ENCODE results near the gene LAMC1.

Gene LAMC1

DNA sequence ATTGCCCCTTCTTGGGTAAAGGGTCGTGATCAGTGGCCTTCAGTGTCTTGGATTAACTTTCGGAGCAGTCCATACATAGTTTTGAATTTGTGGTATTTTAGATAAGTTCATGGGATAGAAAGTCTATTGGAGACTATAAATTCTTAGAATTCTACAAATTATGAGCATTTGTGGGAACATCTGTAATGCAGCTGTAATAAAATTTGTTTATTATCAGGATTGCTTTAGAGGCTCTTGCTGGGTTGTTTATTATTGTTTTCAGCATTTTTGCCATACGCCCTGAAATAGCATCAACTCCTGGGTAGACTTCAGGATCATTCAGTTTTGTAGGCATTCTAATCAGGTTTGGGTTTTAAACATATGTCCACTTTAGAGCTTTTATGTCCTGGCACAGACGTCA lies 16.1 kb downstream of the LAMC1 start:
- TF ChIP-seq, protein P1, sequence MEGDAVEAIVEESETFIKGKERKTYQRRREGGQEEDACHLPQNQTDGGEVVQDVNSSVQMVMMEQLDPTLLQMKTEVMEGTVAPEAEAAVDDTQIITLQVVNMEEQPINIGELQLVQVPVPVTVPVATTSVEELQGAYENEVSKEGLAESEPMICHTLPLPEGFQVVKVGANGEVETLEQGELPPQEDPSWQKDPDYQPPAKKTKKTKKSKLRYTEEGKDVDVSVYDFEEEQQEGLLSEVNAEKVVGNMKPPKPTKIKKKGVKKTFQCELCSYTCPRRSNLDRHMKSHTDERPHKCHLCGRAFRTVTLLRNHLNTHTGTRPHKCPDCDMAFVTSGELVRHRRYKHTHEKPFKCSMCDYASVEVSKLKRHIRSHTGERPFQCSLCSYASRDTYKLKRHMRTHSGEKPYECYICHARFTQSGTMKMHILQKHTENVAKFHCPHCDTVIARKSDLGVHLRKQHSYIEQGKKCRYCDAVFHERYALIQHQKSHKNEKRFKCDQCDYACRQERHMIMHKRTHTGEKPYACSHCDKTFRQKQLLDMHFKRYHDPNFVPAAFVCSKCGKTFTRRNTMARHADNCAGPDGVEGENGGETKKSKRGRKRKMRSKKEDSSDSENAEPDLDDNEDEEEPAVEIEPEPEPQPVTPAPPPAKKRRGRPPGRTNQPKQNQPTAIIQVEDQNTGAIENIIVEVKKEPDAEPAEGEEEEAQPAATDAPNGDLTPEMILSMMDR (IDR thresholded peaks at IDR 0.05; ENCODE audit: insufficient read depth, low read depth, low read length, missing control alignments) = no peak
- H3K4me3 ChIP-seq (ENCODE audit: low read length) = no peak overlapping the region
- no peak for DNase-seq (ENCODE audit: low read depth)

DNA sequence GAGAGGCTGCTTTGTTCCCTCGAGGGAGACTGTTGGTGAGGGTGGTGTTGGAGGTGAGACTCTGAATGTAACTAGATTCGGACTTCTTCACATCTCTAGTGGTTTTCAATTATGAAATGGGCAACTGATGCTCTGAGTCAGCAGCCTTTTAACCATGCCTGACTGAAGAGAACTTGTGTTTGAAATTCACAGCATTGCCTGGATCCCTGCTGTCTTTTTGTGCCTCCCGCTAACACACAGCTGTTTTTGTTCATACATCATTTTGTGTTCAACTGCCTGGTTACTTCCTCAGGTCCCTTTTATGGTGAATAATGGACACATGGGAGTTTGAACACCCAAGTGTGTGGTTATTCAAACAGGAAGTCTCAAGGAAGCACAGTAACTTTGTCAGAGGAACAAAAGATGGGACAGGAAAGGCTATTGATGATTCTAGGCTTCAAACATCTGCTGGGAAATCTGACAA lies 16.8 kb downstream of the LAMC1 start:
- DNase-seq (ENCODE audit: low read depth) = peak; percentile 39
- no peak overlapping the region for H3K4me3 ChIP-seq (ENCODE audit: low read length)
- TF ChIP-seq, protein P1 (IDR thresholded peaks at IDR 0.05; ENCODE audit: insufficient read depth, low read depth, low read length, missing control alignments) = no peak

DNA sequence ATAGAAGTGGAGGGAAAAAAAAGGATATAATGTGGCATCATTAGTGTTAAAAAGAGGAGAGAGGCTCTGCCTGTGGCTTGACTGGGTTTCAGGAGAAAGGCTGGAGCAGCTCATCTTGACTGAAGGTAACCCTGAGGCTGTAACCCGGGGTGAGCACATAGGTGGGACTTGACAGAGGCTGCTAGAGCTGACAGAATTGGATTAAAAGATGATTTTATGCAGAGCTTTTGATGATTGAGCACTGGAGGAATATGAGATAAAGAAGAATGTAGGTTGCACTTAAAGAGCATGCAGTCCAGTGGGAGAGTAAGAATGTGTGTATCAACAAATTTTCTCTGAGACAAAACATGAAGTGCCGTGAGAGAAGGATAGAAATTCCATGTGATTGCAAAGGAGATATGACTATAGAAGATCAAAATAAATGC lies 17.3 kb downstream of the LAMC1 start:
- DNase-seq (ENCODE audit: low read depth) = no peak
- TF ChIP-seq, protein P1 (IDR thresholded peaks at IDR 0.05; ENCODE audit: insufficient read depth, low read depth, low read length, missing control alignments) = no peak
- no peak overlapping the region for H3K4me3 ChIP-seq (ENCODE audit: low read length)

DNA sequence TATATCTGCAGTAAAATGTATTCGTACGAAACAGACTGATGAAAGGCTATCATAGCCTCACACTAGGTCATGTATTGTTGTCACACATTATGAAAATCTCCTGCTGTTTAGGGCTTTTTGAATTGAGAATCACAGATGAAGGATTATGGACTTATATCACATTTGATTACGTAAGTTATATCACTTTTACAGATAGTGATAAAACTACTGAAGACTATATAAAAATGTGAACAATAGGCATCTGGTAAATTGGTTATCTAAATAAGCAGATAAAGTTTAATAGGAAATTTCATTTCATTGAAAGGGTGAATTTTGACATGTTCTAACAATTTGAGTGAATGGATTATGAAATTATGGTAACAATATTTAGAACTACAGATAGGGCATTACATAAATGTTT lies 20.0 kb downstream of the LAMC1 start:
- TF ChIP-seq, protein P1 (IDR thresholded peaks at IDR 0.05; ENCODE audit: insufficient read depth, low read depth, low read length, missing control alignments) = no peak
- no peak overlapping the region for H3K4me3 ChIP-seq (ENCODE audit: low read length)
- no peak for DNase-seq (ENCODE audit: low read depth)

DNA sequence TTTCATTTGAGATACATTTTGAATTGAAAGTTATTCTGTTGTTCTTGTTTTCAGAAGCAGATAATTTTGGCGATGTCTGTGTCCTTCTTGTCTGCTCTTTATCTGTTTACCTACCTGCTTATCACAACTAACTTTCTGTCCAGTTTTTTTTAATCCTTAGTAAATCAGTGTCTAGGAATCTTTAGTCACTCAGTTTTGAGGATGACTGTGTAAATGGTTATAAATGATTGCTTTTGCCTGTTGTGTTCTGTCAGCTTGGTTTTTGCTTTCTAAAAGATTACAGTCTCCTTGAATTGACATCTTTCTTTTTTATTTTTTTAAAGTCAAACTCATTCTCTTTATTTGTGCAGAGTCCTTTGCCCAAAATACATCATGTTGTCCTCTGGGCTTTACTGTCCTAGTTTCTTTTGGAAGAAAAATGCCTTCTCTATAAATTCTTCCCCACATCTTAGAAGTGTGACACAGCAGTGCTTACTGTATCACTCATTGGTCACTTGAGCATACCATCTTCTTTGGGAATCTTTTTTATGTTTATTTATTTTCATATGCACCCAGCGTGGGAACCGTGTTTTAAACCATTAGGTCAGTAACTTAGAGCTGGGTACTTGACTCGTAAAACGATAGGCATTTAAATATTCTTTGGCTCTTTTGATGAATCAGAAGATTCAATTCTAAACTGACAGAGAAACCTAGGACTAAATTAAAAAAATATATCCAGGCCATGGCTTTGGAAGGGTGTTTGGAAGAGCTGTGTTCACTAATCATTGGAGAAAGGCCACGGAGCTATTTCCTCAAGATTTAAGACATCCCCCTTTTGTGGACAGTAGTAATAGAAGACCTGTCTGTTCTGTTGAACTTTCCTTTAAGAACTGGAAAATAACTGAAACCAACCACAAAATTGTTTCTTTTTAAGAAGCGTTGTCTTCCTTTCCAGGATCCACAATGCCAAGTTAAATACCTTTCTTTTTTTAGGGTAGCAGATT lies 20.9 kb downstream of the LAMC1 start:
- DNase-seq (ENCODE audit: low read depth) = peak; percentile 42
- no peak overlapping the region for H3K4me3 ChIP-seq (ENCODE audit: low read length)
- TF ChIP-seq, protein P1 (IDR thresholded peaks at IDR 0.05; ENCODE audit: insufficient read depth, low read depth, low read length, missing control alignments) = no peak

DNA sequence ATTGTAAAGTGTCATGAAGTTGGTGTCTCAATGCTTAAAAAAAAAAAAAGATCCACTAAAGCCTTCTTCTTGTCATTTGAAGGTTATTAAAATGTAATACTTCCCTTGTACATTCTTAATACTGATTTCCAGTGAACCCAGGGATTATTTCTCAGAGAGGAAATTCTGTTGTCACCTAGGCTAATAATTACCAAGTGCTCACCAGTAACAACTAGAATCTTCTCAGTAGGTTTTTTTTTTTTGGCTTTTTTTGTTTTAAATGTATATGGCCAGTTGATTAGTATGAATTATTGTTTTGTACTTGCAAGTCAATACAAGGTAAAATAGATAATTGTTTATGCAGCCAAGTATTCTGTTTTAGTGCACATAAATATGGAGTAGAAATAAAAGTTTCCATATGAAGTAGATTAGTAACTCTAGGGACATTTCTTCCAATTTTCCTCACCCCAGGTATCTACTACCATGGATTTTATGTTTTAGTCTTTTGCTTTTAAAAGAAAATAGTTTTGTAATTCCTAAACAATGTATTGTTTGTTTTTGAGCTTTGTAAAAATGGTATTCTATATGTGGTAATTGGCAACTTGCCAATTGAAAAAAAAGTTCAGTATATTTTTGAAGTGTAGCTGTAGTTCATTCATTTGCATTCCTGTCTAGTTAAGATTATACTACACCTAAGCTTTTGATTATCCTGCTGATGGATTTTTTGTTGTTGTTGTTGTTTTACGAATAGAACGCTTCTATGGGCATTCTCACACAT lies 21.9 kb downstream of the LAMC1 start:
- no peak for DNase-seq (ENCODE audit: low read depth)
- no peak overlapping the region for H3K4me3 ChIP-seq (ENCODE audit: low read length)
- TF ChIP-seq, protein P1 (IDR thresholded peaks at IDR 0.05; ENCODE audit: insufficient read depth, low read depth, low read length, missing control alignments) = no peak
